Stimulated activated CD4-positive, alpha-beta T cell treated with anti-CD3 and anti-CD28 coated beads, Interleukin-4, amount 100 ng/mL, for 1 hour (primary cell): ENCODE data around the gene SEC61A2.
"Not testable (repeated sequence)": the region's sequence is repeated elsewhere in the genome, so short reads cannot be mapped to it uniquely, and the experiment has no call there.

Experiments
- DNase-seq: peaks from one replicate; pipeline ENCODE4 v3.0.0-alpha.2; 2020

The SEC61A2 gene

DNA sequence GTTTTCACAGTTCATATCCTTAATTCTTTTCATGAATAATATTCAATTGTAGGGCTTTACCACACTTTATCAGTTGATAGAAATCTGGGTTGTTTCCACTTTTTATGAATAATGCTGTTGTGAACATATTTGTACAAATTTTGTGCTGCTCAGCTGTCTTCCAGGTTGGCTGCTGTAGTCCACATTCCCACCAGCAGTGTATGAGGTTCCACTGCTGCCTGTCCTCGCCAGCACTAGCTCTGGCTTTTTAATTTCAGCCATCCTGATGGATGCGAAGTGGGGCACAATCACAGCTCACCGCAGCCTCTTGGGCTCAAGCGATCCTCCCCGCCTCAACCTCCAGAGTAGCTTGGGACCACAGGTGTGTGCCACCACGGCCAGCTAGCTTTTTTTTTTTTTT is 33.5 kb downstream of the SEC61A2 start:
- no peak for DNase-seq

DNA sequence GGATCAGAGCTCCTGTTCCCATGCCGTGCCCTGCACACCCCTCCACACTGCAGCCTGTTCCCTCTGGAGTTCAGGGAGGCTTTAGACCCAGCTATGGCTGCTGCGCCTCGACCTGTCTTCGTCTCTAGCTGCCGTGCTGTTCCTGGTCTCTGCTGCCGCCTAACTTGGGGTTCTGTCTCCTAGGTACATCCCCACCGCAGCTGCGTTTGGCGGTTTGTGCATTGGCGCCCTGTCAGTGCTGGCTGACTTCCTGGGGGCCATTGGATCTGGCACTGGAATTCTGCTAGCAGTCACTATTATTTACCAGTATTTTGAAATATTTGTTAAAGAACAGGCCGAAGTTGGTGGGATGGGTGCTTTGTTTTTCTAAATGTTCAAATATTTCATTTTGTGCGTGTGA is 34.6 kb downstream of the SEC61A2 start:
- no peak for DNase-seq

- no peak for DNase-seq
Observed at GRCh38 chr10:12165036-12165435, 35.6 kb downstream of the SEC61A2 start.

GRCh38 chr10:12165999-12166775 is 36.7 kb downstream of the SEC61A2 start:
- no peak for DNase-seq

GRCh38 chr10:12171512-12171911 is 42.0 kb downstream of the SEC61A2 start:
- DNase-seq: not testable (repeated sequence)

GRCh38 chr10:12177642-12178041 is 48.2 kb downstream of the SEC61A2 start:
- no peak for DNase-seq

GRCh38 chr10:12179606-12180170 is 50.2 kb downstream of the SEC61A2 start:
- DNase-seq: no peak

DNA sequence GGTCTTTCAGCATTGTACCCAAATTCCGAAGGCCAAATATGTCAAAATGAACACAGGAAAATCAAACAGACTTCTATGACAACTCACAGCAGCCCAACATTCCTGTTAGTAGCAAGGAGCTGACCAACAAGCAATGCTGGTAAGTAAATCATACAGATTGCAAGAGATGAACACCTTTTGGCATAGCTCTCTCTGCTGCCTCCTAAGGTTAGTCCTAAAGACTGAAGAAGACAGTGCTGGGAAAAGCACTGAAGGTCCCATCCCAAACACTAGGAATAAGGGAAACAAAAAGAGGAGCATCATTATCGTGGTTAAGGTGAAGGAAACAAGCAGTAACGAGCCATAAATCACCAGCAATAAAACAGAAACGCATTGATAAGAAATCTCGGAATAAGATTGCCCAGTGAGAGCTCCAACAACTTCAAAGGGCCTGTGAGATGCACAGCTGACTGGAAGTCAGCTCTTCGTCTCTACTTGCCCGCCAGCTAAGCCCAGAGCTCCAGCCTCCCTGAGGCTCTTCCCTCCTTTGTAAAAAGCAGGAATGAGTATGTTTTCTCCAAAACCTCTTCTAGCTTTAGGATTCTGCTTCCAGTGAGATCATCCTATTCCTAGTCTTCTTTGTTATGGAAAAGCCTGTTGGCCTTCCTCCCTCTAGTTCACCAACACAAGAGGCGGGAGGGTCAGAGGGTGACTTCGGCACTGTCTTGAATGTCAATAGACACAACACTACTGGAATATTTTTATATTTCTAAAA is 50.9 kb downstream of the SEC61A2 start:
- DNase-seq: no peak

DNA sequence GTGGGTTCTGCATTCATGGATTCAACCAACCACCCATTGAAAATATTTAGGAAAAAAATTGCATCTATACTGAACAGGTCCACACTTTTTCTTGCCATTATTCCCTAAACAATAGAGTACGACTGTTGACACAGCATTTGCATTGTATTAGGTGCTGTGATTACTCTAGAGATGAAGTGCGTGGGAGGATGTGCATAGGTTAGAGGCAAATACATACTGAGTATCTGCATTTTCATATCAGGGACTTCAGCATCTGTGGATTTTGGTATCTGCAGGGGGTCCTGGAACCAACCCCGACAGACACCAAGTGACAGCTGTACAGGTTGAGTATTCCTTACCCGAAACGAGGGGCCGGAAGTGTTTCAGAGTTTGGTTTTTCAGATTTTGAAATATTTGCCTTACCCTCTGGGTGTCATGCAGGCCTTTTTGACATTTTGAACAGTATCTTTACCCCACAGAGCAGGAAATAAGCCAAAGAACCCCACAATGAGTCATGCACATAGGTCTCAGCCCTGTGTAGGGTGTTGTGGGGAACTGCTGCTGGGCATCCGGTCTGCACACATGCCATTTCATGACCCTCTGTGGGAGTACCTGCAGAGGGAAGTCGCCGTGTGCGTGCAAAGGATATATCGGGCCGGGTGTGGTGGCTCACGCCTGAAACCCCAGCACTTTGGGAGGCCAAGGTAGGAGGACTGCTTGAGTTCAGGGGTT is 51.7 kb downstream of the SEC61A2 start:
- DNase-seq: peak; percentile 59

GRCh38 chr10:12184165-12184564 is 54.7 kb downstream of the SEC61A2 start:
- DNase-seq: no peak

- peak; percentile 14 for DNase-seq
Observed at GRCh38 chr10:12186323-12186722, 56.8 kb downstream of the SEC61A2 start.

- no peak for DNase-seq
Observed at GRCh38 chr10:12187321-12187905, 57.9 kb downstream of the SEC61A2 start.

DNA sequence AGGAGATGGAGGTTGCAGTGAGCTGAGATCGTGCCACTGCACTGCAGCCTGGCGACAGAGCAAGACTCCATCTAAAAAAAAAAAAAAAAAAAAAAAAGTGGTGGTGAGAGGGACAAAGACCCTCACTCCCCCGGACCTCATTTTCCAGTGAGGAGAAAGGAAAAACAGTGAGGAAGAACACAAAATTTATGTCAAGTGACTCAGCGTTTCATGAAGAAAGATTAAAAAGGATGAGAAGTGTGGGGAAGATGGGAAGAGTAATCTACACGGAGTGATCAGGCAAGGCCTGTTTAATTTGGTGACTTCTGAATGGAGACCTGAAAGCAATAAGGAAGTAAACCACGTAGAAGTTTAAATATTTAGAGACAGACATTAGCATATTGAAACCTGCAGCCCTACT is 59.2 kb downstream of the SEC61A2 start:
- DNase-seq: no peak

- DNase-seq: no peak
Observed at GRCh38 chr10:12189426-12189825, 59.9 kb downstream of the SEC61A2 start.

DNA sequence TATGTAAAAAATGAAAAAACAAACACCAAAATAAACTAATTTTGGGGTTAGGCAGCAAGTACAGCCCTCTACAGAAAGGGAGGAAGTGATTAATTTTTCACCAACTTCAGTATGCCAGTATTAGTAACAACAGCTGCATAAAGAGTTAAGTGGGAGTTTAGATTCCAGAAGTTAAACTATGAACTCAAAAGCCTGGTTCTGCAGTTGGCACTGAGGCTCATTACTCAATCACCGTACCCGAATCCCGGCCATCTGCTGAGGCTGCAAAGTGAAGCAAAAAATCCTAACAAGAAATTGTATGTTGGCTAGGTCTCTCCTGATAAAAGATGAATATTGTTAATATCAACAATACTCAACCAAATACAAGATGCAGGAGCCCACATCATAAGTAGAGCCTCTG is 62.2 kb downstream of the SEC61A2 start:
- no peak for DNase-seq

DNA sequence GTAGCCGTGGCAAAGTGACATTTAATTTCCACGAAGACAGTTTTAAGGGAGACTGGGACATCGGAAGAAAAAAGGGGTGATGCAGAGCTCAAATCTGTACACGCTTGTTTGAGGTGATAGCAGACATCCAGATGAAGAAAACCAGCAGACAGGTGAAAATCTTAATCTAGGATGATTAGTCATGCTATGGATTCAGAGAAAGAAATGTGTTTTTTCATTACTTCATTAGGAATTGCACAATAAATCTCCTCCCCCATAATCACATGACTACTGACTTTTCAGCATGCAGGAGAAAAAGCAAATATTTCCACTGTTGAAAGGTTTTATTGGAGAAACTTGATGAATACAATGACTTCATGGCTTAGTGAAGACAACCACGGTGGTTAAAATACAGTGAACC is 63.7 kb downstream of the SEC61A2 start:
- DNase-seq: no peak

DNA sequence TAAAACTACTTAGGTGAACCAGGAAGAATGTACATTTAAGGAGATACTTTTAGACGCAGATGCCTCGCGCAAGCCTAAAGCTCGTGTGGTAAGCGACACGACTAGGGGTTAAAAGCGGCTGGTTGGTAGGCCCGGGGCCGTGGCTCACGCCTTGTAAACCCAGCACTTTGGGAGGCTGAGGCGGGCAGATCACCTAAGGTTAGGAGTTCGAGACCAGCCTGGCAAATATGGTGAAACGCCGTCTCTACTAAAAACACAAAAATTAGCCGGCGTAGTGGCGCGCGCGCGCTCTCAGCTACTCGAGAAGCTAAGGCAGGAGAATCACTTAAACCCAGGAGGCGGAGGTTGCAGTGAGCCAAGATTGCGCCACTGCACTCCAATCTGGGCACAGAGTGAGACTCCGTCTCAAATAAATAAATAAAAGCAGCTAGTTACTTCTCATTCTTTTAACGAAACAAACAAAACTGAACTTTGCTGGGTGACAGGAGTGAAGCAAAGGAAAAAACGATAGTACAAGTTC is 65.3 kb downstream of the SEC61A2 start:
- DNase-seq: peak; percentile 28

- no peak for DNase-seq
Observed at GRCh38 chr10:12195281-12195602, 65.8 kb downstream of the SEC61A2 start.

GRCh38 chr10:12195603-12196506 is 66.4 kb downstream of the SEC61A2 start, which contains the start of the genes CDC123 and NUDT5:
TSS of gene CDC123 (plus strand) at chr10:12196188. CDS start at chr10:12196246, 58 bp downstream.
TSS of gene NUDT5 (minus strand) at chr10:12195891. CDS start at chr10:12186291, 9,600 bp downstream.
- peak; percentile 82 for DNase-seq

- DNase-seq: no peak
Observed at GRCh38 chr10:12196531-12197211, 67.2 kb downstream of the SEC61A2 start.

DNA sequence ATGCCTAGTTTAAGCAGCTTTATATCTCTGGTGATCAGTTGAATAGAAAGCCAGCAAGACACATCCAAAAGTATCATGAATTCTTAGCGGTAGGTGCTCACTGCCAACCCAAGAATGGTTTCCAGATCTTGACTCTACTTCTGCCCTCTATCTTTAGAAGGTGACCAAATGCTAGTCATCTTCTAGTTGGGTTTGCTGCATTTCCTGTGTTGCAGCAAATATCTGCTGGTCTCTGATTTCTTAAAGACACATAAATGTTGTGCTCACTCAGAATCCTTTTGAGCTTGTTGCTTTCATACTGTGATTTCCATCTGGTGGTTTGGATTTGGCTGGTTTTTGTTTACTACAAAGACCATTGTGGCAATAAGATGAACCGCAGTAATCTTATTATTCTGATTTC is 68.7 kb downstream of the SEC61A2 start:
- no peak for DNase-seq
